Right lobe of liver (tissue), 4 donors: ENCODE results near the gene REEP3.

Experiments
- POLR2A ChIP-seq: fragments of 450-650 bp; IDR thresholded peaks from one replicate; pipeline ENCODE4 v1.6.1; 2017; ENCODE audit warnings: antibody characterized with exemption, mild to moderate bottlenecking
- TF ChIP-seq, protein P1 (sequence below), 4 donors: fragments of 200-600 bp in 3 of 4; fragments of 450-650 bp in 1 of 4; IDR thresholded peaks; one replicate each; pipeline versions ENCODE4 v1.5.1 to v1.8.0; 2016 to 2022; ENCODE audit warnings: antibody characterized with exemption in 4 of 4, mild to moderate bottlenecking in 2 of 4
- donor health status: DM: no; HTN: no; CAD: no.
- donor health status: DM: no; HTN: no; CAD: no.
- donor health status: DM: no; HTN: yes; CAD: no.

DNA sequence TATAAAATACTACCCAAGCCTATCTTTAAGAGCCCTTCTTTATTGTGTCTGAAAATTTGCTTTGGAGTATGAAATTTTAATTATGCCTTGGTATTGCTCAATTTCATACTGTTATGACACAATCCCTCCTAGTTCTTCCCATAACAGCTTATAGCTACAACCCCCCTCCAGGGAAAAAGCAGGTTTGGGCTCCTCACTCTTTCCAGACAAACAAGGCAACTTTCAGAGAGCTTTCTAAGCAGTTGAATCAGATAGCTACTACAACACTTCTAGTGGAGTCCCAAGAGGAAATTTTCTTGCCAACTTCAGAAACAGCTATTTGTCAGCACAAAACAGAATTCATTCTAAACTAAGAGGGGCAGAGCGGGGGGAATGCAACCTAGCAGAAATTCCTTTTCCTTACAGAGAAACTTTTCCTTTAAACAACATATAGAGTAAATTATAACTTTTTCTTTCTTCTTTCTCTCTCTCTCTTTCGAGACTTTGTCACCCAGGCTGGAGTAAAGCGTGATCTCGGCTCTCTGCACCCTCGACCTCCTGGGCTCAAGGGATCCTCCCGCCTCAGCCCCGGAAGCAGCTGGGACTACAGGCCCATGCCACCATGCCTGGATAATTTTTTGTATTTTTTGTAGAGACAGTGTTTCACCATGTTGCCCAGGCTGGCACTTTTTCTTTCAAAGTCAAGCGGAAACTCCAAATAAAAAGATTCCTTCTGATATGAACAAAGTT is 29.4 kb upstream of the REEP3 start:
- TF ChIP-seq POLR2A, result no peak
- TF ChIP-seq, protein P1, sequence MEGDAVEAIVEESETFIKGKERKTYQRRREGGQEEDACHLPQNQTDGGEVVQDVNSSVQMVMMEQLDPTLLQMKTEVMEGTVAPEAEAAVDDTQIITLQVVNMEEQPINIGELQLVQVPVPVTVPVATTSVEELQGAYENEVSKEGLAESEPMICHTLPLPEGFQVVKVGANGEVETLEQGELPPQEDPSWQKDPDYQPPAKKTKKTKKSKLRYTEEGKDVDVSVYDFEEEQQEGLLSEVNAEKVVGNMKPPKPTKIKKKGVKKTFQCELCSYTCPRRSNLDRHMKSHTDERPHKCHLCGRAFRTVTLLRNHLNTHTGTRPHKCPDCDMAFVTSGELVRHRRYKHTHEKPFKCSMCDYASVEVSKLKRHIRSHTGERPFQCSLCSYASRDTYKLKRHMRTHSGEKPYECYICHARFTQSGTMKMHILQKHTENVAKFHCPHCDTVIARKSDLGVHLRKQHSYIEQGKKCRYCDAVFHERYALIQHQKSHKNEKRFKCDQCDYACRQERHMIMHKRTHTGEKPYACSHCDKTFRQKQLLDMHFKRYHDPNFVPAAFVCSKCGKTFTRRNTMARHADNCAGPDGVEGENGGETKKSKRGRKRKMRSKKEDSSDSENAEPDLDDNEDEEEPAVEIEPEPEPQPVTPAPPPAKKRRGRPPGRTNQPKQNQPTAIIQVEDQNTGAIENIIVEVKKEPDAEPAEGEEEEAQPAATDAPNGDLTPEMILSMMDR (IDR thresholded peaks at IDR 0.05), result no peak
